Astrocyte of the hippocampus (primary cell): ENCODE measurements around the gene GRK7.
"Not testable (repeated sequence)": the region's sequence is repeated elsewhere in the genome, so short reads cannot be mapped to it uniquely, and the experiment has no call there.

ENCODE experiments used
- DNase-seq: peaks from one replicate; pipeline ENCODE4 v3.0.0; 2011; ENCODE audit warnings: low read depth, low spot score

The GRK7 gene

DNA sequence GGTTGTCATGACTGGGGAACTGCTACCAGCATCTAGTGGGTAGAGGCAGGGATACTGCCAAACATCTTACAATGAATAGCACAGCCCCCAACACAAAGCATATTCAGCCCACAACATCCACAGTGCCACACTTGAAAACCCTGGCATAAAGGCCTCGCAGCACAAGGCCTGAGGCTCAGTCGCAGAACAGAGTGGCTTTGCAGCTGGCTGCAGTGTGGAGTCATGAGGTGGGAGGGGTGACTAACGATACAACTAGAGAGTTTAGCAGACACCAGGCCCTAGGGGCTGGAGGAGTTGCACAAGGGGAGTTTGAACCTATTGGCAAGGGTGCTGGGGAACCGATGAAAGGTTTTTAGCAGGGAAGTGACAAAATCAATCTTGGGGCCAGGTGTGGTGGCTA is 32.1 kb downstream of the GRK7 start:
- no peak for DNase-seq

DNA sequence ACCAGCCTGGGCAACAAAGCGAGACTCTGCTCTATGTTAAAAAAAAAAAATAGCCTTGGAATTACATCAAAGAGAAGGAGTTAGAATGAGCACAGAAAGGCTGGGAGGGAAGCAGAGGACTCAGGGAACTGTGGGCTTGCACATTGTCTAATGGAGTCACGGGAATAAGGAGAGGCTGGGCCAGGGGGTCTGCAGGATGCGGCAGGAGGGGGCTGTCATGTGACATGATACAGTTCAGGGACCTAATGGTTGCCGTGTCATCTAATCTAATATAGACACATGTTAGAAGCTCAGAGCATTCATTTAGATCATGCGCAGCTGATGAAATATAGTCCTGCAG is 32.5 kb downstream of the GRK7 start:
- no peak for DNase-seq

DNA sequence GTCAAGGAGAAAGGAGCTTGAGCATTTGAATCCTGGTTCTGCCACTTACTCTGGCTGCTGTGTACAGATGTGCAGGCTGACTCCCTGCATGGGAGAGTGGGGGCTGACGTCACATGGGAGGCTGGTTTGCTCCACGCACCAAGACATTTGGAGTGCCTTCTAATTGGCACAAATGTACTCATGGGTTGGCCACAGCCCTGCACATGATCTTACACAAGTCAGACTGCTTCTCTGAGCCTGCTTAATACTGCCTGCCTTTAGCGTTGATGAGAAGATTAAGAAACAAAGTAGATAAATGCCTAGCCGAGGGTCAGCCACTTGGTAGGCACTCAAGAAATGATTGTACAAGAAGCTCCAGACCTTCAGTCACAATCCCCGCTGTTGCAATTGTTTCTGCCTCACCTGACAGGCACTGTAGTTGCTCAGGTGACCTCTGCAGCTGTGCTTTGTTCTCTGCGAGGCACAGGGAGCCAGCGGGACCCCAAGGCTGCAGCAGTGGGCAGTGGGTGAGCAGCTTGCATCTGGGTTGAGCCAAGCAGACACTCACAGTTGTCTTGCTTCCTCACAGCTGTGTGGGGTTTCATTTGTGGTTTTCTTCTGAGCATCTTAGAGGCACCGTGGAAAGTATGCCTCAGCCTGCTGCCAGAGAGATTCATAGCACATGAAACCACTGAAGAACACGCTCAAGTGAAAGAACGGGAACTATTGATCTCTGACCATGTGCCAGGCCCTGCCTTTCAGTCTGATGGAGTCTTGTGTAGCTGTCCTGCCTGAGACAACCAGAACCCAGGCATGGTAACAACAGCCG is 33.1 kb downstream of the GRK7 start:
- peak; percentile 44 for DNase-seq

DNA sequence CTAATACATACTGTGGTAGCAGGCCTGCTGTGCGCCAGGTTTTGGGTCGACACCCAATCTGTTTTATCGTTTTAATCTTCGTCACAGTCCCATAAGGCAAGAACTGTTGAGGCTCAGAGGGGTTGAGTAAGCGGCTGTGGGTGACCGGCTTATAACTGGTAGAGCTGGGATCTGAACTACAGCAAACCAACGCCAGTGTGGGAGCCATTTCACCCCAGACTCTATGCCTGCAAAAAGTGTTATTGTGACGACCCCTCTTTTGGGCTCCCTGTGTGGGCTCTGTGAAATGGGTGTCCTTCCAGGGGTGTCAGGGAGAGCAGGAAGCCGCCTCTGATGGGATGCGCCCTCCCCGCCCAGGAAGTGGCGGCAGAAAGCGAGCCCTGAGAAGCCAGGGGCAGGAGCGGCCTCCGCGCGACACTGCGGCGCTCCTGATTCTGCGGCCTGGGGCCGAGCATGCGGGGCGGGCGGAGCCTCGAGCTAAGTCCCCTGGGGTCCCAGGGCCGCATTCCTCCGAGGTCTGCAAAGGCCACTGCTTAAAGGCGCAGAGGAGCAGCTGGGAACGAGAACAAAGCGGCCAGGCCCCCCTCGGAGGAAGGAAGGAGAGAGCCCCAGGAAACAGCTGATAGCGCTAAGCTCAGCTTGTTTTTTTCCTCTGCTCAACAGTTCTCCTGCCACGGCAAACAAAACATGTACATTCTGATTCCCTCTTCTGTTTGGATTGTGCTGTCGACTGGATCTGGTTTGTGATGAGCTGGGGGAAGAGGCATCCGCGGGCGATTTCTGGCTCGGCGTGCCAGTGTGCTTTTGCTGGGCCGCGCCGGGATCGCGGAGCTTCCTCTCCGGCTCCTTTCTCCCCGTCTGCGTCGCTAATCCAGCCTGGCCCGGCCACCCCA is 33.9 kb downstream of the GRK7 start:
- DNase-seq: peak; percentile 39

DNA sequence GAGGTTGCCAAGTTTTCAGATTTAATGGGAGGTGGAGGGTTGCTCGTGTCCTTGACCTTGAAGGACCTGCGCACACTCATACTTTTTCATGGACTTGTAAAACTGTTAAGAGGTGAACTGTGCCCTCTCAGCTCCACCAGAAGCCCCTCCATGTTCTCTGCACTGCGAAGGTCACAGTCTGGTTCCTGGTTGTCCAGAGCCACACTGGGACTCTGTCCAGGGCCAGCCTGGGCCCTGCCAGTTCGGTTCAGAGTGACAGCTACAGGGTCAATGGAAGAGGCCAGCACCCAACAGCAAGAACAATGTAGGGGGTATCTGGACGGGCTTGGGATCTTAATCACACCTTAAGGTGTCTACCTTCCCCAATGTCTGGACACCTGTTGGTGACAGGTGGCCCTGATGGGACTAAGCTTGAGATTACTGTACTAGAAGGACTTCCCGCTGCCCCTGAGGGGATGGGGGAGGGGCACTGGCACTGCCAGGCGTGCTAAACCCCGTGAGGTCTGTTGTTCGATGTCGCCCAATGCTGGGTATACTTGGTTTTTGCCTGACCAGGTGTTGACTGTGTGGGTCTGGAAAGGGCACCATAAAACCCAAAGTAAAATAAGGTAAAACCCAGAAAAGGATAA is 34.7 kb downstream of the GRK7 start:
- no peak for DNase-seq

DNA sequence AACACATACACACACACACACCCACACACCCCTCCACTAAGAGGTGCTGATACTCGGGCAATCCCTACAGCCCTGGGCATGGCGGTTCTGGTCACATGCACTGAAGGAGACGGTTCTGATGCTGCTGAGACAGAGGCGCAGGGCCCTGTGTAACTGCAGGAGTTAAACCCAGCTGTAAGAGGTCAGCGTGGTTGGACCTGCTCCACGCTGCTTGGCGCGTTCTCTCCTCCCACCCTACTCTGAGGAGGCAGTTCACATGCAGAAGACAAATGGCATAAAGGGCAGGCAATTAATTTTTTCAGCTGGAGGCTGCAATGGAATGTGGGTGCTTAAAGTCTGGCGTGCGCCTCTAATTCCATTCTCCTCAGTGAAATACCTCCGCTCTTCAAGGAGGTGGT is 35.2 kb downstream of the GRK7 start:
- peak; percentile 17 for DNase-seq

DNA sequence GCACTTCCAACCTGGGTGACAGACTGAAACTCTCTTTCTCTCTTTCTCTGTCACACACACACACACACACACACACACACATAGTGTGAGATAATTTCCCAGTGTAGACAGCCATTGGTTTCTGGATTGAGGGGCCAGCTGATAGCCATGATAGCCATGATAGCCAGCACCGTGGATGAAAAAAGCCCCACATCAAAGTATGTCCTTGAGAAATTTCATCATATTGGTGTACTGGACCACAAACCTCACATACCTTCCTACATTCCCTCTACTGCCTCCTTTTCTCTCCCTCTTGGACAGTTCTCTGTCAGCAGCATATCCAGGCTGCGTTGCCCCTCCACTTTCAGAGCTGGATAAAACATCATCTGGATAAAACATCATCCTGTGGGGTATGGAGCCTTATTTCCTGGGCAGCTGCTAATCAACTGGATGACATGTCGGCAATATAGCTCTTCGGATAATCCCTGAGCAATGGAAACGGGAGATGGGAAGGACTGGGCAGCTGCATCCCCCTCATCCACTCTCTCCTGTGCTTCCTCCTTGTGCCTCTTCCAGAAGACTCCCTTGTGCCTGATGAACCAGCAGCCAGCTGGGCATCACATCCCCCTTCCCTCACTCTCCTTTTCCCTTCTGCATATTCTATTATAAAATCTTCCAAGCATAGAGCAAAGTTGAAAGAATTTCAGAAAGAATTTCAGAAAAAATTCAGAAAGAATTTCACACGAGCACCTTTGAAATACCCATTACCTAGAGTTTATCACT is 39.3 kb downstream of the GRK7 start:
- DNase-seq: no peak

DNA sequence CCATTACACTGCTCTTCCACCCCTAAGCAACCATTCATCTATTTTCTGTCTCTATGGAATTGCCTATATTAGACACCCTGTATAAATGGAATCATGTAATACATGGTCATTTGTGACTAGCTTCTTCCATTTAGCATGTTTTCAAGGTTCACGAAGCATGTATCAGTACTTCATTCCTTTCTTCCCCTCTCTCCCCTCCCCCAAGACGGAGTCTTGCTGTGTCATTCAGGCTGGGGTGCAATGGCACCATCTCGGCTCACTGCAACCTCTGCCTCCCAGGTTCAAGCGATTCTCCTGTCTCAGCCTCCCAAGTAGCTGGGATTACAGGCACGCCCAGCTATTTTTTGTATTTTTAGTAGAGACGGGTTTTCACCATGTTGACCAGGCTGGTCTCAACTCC is 40.3 kb downstream of the GRK7 start:
- not testable (repeated sequence) for DNase-seq

DNA sequence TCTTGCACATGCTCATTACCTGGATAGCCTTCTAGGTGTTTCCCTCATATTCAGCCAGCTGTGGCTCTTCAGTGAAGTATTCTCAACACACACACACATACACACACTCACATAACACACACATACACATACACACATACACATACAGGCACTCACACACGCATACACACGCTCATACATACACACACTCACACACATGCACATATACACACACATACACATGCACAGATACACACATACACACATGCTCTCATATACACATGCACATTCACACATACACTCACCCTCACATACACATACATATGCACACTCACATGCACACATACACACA is 41.2 kb downstream of the GRK7 start:
- no peak for DNase-seq

DNA sequence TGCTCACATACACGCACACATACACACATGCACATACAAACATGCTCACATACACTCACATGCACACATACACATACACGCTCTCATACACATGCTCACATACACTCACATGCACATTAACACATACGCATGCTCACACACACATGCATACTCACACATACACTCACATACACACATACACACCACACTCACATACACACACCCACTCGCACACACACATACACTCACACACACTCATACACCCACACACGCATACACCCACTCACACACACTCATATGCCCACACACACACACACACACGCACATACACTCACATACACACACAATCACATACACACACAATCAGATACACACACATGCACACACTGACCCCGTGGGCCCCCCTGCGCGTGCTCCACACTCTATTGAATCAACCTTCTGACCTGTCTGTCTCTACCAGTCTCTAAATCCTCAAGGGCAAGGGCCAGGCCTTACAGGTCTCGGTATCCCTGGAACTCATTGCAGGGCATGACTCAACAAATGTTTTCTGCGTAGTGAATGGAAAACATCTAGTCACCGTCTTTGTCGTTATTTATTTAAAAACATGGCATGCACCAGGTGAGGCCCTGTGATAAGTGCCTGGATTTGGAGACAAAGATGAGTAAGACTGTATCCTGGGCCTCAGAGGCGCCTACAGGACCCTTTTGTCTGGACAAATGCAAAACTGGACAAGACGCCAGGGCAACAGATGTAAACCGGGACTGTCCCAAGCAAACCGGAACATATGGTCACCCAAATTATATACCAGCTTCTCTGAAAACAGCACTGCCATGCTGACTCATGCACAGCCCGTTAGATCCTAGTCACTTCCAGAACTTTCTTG is 41.8 kb downstream of the GRK7 start:
- DNase-seq: peak; percentile 19

DNA sequence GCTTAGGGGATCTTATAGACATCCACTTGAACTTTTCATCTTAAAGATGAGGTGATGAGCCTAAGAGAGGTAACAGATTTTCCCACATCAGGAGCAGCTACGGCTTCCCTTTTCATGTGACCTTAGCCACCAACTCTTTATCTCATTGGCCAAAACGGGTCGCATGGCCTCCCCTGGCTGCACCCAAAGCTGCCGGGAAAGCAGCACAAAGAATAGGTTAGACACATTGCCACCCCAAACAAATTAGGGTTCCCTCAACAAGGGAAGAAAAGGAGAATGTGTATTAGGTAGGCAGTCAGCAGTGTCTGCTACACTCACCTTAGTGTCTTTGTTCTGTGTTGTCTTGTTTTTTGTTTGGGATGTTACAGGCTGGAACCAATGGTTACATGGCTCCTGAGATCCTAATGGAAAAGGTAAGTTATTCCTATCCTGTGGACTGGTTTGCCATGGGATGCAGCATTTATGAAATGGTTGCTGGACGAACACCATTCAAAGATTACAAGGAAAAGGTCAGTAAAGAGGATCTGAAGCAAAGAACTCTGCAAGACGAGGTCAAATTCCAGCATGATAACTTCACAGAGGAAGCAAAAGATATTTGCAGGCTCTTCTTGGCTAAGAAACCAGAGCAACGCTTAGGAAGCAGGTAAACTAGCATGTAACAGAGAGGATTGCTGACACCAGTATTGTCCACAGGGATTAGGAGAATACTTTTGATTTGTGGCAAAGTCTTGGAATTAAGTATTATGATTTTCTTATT is 44.2 kb downstream of the GRK7 start:
- no peak for DNase-seq

DNA sequence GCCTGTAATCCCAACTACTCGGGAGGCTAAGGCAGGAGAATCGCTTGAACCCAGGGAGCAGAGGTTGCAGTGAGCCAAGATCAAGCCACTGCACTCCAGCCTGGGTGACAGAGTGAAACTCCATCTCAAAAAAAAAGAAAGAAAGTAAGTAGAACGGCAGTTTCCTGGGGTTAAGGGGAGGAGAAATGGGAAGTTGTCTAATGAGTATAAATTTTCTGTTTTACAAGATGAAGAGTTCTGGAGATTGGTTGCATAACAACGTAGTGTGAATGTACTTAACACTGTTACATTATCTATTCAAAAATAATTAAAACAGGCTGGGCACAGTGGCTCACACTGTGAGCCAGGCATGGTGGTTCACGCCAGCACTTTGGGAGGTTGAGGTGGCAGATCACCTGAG is 45.4 kb downstream of the GRK7 start:
- DNase-seq: no peak

DNA sequence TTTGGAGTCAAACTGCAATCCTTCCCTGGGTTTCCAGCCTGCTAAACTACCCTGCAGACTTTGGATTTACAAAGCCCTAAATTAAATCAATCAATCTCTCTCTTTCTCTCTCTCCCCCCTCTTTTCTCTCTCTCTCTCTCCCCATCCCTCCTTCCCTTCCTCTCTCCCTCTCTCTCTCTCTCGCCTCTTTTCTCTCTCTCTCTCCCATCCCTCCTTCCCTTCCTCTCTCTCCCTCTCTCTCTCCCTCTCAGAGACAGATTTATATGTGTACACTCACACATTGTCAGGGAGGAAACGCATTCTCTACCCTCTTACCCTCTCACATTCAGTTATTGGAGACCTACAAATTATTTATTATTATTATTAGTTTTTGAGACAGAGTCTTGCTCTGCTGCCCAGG is 47.0 kb downstream of the GRK7 start:
- DNase-seq: no peak

DNA sequence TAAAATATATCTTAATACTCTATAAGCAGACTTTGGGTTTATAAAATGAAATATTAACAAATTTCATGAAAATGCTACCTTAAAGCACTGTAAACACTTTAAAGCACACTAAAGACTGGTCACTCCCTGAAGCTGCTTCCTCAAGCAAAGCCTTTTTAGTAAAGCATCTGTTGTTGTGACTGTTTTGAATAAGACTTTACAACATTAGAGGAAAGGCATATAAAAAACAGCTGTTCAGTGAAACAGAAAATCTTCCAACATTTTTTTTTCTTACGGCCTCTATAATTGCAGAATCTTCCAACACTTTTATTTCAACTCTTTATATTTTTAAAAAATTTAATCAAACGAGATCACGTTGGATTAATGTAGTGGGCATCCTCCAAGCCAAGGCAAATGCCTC is 48.1 kb downstream of the GRK7 start:
- no peak for DNase-seq

DNA sequence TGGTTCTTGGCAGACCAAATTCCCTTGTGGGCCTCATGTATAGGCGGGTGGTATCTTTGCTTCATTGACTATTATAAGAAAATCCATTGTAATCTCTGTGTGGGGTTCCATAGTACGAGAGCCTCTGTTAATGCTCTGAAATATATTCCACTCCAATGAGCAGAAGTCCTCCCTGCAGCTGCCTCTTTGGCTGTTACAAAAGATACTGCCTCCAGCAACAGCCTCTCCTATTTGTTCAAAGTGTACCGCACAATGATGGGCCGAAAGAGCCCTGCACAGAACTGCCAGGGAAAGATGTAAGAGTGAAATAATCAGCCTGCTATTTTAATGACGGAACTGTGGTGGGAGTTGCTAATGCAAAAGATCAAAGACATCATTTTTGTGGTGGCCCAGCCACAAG is 48.9 kb downstream of the GRK7 start:
- peak; percentile 86 for DNase-seq

DNA sequence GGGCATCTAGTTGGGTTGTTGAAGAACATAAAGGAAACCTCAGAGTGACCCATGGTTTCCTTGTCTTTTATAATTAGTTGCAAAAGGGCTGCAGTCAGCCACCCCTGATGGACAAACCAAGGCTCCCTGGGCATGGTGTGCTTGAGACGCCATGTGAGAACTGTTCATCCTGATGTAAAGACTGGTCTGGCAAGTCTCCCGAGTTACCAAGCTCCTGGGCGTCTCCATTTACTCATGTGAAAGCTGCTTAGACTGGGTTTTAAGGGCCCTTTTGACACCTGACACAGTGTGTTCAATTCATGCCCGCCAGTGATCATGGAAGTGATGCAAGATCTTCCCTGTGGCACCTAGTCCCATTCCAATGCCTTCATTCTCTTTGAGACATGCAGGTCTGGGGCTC is 49.4 kb downstream of the GRK7 start:
- DNase-seq: no peak
